Measurements from ENCODE around the gene SH2D2A. TPM values are rescaled to one million over a fixed set of nuclear protein-coding genes. Genes with fewer than 3 reads are reported as not detected.

SH2D2A gene
- polyA plus RNA-seq, 2 donors = 0.90 to 1.00 TPM

- Histone ChIP-seq H3K36me3 (ENCODE audit: control insufficient read depth in 2 of 2, insufficient read depth in 2 of 2, low read length in 1 of 2) (no peaks in the 10 kb centered on the region), H3K27ac (ENCODE audit: low read depth in 2 of 2, low read length in 1 of 2) (no peak overlapping the region), H3K9me3 (ENCODE audit: control insufficient read depth in 2 of 2, insufficient read depth in 1 of 2, low read depth in 1 of 2, low read length in 1 of 2) (no peaks in the 10 kb centered on the region), H3K4me3 (ENCODE audit: low read depth in 1 of 2, low read length in 2 of 2) (no peak overlapping the region), H3K4me1 (ENCODE audit: control insufficient read depth in 2 of 2, insufficient read depth in 2 of 2, low read length in 1 of 2) (peaks cover 0 to 11% of the 10 kb centered on the region in 2 donors), H3K27me3 (ENCODE audit: control insufficient read depth in 1 of 2, insufficient read depth in 2 of 2, low read length in 2 of 2) (no peaks in the 10 kb centered on the region)
- WGBS, 2 donors = 79 to 92% methylated on average over 2 of the region's 2 CpGs
Observed at GRCh38 chr1:156807627-156808026, 9.0 kb downstream of the SH2D2A start.

- 76% methylated on average over 7 of the region's 7 CpGs for WGBS, 2 donors
- H3K4me3 ChIP-seq (ENCODE audit: low read depth in 1 of 2, low read length in 2 of 2) = no peak overlapping the region
Observed at GRCh38 chr1:156806512-156807440, 9.9 kb downstream of the SH2D2A start.

GRCh38 chr1:156805766-156806511 is 10.7 kb downstream of the SH2D2A start:
- Histone ChIP-seq H3K4me3 (ENCODE audit: low read depth in 1 of 2, low read length in 2 of 2) (no peak overlapping the region), H3K27ac (ENCODE audit: low read depth in 2 of 2, low read length in 1 of 2) (no peak overlapping the region), H3K4me1 (ENCODE audit: control insufficient read depth in 2 of 2, insufficient read depth in 2 of 2, low read length in 1 of 2) (peaks cover 0 to 8% of the 10 kb centered on the region in 2 donors), H3K9me3 (ENCODE audit: control insufficient read depth in 2 of 2, insufficient read depth in 1 of 2, low read depth in 1 of 2, low read length in 1 of 2) (no peaks in the 10 kb centered on the region), H3K36me3 (ENCODE audit: control insufficient read depth in 2 of 2, insufficient read depth in 2 of 2, low read length in 1 of 2) (peaks cover 1 to 9% of the 10 kb centered on the region in 2 donors), H3K27me3 (ENCODE audit: control insufficient read depth in 1 of 2, insufficient read depth in 2 of 2, low read length in 2 of 2) (no peaks in the 10 kb centered on the region)
- WGBS, 2 donors = 46 to 73% methylated on average over 3 of the region's 3 CpGs

More at GRCh38 chr1:156806512-156807440, 9.9 kb downstream of the SH2D2A start:
- no peaks in the 10 kb centered on the region for H3K9me3 ChIP-seq (ENCODE audit: control insufficient read depth in 2 of 2, insufficient read depth in 1 of 2, low read depth in 1 of 2, low read length in 1 of 2)
- no peak overlapping the region for H3K27ac ChIP-seq (ENCODE audit: low read depth in 2 of 2, low read length in 1 of 2)
- H3K4me1 ChIP-seq (ENCODE audit: control insufficient read depth in 2 of 2, insufficient read depth in 2 of 2, low read length in 1 of 2) = peaks cover 0 to 8% of the 10 kb centered on the region in 2 donors
- no peaks in the 10 kb centered on the region for H3K27me3 ChIP-seq (ENCODE audit: control insufficient read depth in 1 of 2, insufficient read depth in 2 of 2, low read length in 2 of 2)
- H3K36me3 ChIP-seq (ENCODE audit: control insufficient read depth in 2 of 2, insufficient read depth in 2 of 2, low read length in 1 of 2) = peaks cover 0 to 2% of the 10 kb centered on the region in 2 donors

- H3K4me3 ChIP-seq (ENCODE audit: low read depth in 1 of 2, low read length in 2 of 2) = no peak overlapping the region
- no peaks in the 10 kb centered on the region for H3K27me3 ChIP-seq (ENCODE audit: control insufficient read depth in 1 of 2, insufficient read depth in 2 of 2, low read length in 2 of 2)
- 63 to 66% methylated on average over 6 of the region's 6 CpGs for WGBS, 2 donors
- no peak overlapping the region for H3K27ac ChIP-seq (ENCODE audit: low read depth in 2 of 2, low read length in 1 of 2)
- H3K36me3 ChIP-seq (ENCODE audit: control insufficient read depth in 2 of 2, insufficient read depth in 2 of 2, low read length in 1 of 2) = peaks cover 3 to 15% of the 10 kb centered on the region in 2 donors
- H3K9me3 ChIP-seq (ENCODE audit: control insufficient read depth in 2 of 2, insufficient read depth in 1 of 2, low read depth in 1 of 2, low read length in 1 of 2) = no peaks in the 10 kb centered on the region
- peaks cover 0 to 8% of the 10 kb centered on the region in 2 donors for H3K4me1 ChIP-seq (ENCODE audit: control insufficient read depth in 2 of 2, insufficient read depth in 2 of 2, low read length in 1 of 2)
Observed at GRCh38 chr1:156804572-156805243, 11.9 kb downstream of the SH2D2A start.

- 75 to 79% methylated on average over 3 of the region's 3 CpGs for WGBS, 2 donors
- Histone ChIP-seq H3K36me3 (ENCODE audit: control insufficient read depth in 2 of 2, insufficient read depth in 2 of 2, low read length in 1 of 2) (peaks cover 3 to 15% of the 10 kb centered on the region in 2 donors), H3K27ac (ENCODE audit: low read depth in 2 of 2, low read length in 1 of 2) (no peak overlapping the region), H3K9me3 (ENCODE audit: control insufficient read depth in 2 of 2, insufficient read depth in 1 of 2, low read depth in 1 of 2, low read length in 1 of 2) (no peaks in the 10 kb centered on the region), H3K27me3 (ENCODE audit: control insufficient read depth in 1 of 2, insufficient read depth in 2 of 2, low read length in 2 of 2) (no peaks in the 10 kb centered on the region), H3K4me3 (ENCODE audit: low read depth in 1 of 2, low read length in 2 of 2) (no peak overlapping the region), H3K4me1 (ENCODE audit: control insufficient read depth in 2 of 2, insufficient read depth in 2 of 2, low read length in 1 of 2) (peaks cover 0 to 8% of the 10 kb centered on the region in 2 donors)
Observed at GRCh38 chr1:156804026-156804425, 12.6 kb downstream of the SH2D2A start.

GRCh38 chr1:156803086-156803851 is 13.4 kb downstream of the SH2D2A start:
- H3K4me1 ChIP-seq (ENCODE audit: control insufficient read depth in 2 of 2, insufficient read depth in 2 of 2, low read length in 1 of 2) = peaks cover 0 to 8% of the 10 kb centered on the region in 2 donors
- WGBS, 2 donors = 77 to 82% methylated on average over 13 of the region's 13 CpGs
- no peaks in the 10 kb centered on the region for H3K27me3 ChIP-seq (ENCODE audit: control insufficient read depth in 1 of 2, insufficient read depth in 2 of 2, low read length in 2 of 2)
- H3K27ac ChIP-seq (ENCODE audit: low read depth in 2 of 2, low read length in 1 of 2) = no peak overlapping the region
- H3K4me3 ChIP-seq (ENCODE audit: low read depth in 1 of 2, low read length in 2 of 2) = no peak overlapping the region
- H3K36me3 ChIP-seq (ENCODE audit: control insufficient read depth in 2 of 2, insufficient read depth in 2 of 2, low read length in 1 of 2) = peaks cover 3 to 15% of the 10 kb centered on the region in 2 donors
- H3K9me3 ChIP-seq (ENCODE audit: control insufficient read depth in 2 of 2, insufficient read depth in 1 of 2, low read depth in 1 of 2, low read length in 1 of 2) = no peaks in the 10 kb centered on the region

GRCh38 chr1:156802421-156802935 is 14.2 kb downstream of the SH2D2A start:
- Histone ChIP-seq H3K9me3 (ENCODE audit: control insufficient read depth in 2 of 2, insufficient read depth in 1 of 2, low read depth in 1 of 2, low read length in 1 of 2) (no peaks in the 10 kb centered on the region), H3K4me3 (ENCODE audit: low read depth in 1 of 2, low read length in 2 of 2) (no peak overlapping the region), H3K27me3 (ENCODE audit: control insufficient read depth in 1 of 2, insufficient read depth in 2 of 2, low read length in 2 of 2) (no peaks in the 10 kb centered on the region), H3K4me1 (ENCODE audit: control insufficient read depth in 2 of 2, insufficient read depth in 2 of 2, low read length in 1 of 2) (peaks cover 0 to 8% of the 10 kb centered on the region in 2 donors), H3K27ac (ENCODE audit: low read depth in 2 of 2, low read length in 1 of 2) (no peak overlapping the region), H3K36me3 (ENCODE audit: control insufficient read depth in 2 of 2, insufficient read depth in 2 of 2, low read length in 1 of 2) (peaks cover 3 to 15% of the 10 kb centered on the region in 2 donors)
- 87 to 92% methylated on average over 8 of the region's 8 CpGs for WGBS, 2 donors

- no peaks in the 10 kb centered on the region for H3K9me3 ChIP-seq (ENCODE audit: control insufficient read depth in 2 of 2, insufficient read depth in 1 of 2, low read depth in 1 of 2, low read length in 1 of 2)
- no peak overlapping the region for H3K4me3 ChIP-seq (ENCODE audit: low read depth in 1 of 2, low read length in 2 of 2)
- H3K27ac ChIP-seq (ENCODE audit: low read depth in 2 of 2, low read length in 1 of 2) = no peak overlapping the region
- WGBS, 2 donors = 71 to 81% methylated on average over 7 of the region's 7 CpGs
- peaks cover 0 to 7% of the 10 kb centered on the region in 2 donors for H3K4me1 ChIP-seq (ENCODE audit: control insufficient read depth in 2 of 2, insufficient read depth in 2 of 2, low read length in 1 of 2)
- H3K36me3 ChIP-seq (ENCODE audit: control insufficient read depth in 2 of 2, insufficient read depth in 2 of 2, low read length in 1 of 2) = peaks cover 8 to 18% of the 10 kb centered on the region in 2 donors
- H3K27me3 ChIP-seq (ENCODE audit: control insufficient read depth in 1 of 2, insufficient read depth in 2 of 2, low read length in 2 of 2) = no peaks in the 10 kb centered on the region
Observed at GRCh38 chr1:156801409-156802121, 15.1 kb downstream of the SH2D2A start.

Data from esophagus (tissue), 2 donors.